K562 (cell line): ENCODE data around the gene WASL.

Experiments
- ARID3A ChIP-seq: IDR thresholded peaks from 2 replicates; pipeline ENCODE4 v1.6.1; 2012; ENCODE audit warnings: low read depth, low read length, improper control_type of control experiment, borderline replicate concordance
- BRD4 ChIP-seq: fragments of 200-600 bp; sonication (generic); IDR thresholded peaks from 2 replicates; pipeline ENCODE4 v1.6.1; 2017; ENCODE audit warnings: inconsistent platforms
- CBFB ChIP-seq: sonication (generic); formaldehyde crosslinking; IDR thresholded peaks from 2 replicates; pipeline ENCODE4 v1.4.0; 2020; ENCODE audit warnings: mild to moderate bottlenecking, missing genetic modification reagents
- CHD4 ChIP-seq: fragments of 200-600 bp; sonication (generic); IDR thresholded peaks from 3 replicates; pipeline ENCODE4 v1.6.1; 2012; ENCODE audit warnings: low read depth, mild to moderate bottlenecking, mixed read lengths, low read length, inconsistent platforms; ENCODE audit not compliant: insufficient read depth, insufficient replicate concordance, poor library complexity, severe bottlenecking
- MED1 ChIP-seq: sonication (generic); formaldehyde crosslinking; IDR thresholded peaks from 2 replicates; pipeline ENCODE4 v1.8.1; 2023; ENCODE audit warnings: missing genetic modification reagents, borderline replicate concordance
- RFX5 ChIP-seq: IDR thresholded peaks from 2 replicates; pipeline ENCODE4 v1.6.1; 2011; ENCODE audit warnings: low read depth, mild to moderate bottlenecking, improper control_type of control experiment, low read length
- SIX5 ChIP-seq, 2 experiments: IDR thresholded peaks; 2 replicates each; pipeline ENCODE4 v1.6.1; 2011; ENCODE audit warnings: low read length in 2 of 2, borderline replicate concordance in 1 of 2, low read depth in 1 of 2, mild to moderate bottlenecking in 1 of 2, moderate library complexity in 1 of 2; ENCODE audit not compliant: insufficient read depth in 1 of 2
- SP2 ChIP-seq: IDR thresholded peaks from 2 replicates; pipeline ENCODE4 v1.6.1; 2011; ENCODE audit warnings: mild to moderate bottlenecking, low read depth, low read length, moderate library complexity; ENCODE audit not compliant: poor library complexity, severe bottlenecking; ENCODE audit errors: extremely low read depth
- ZFP36 ChIP-seq: fragments of 150-350 bp; IDR thresholded peaks from 2 replicates; pipeline ENCODE4 v1.6.1; 2018; ENCODE audit warnings: low read length, low read depth; ENCODE audit not compliant: partially characterized antibody
- ZFX ChIP-seq: sonication (generic); formaldehyde crosslinking; IDR thresholded peaks from 2 replicates; pipeline ENCODE4 v1.8.0; 2022; ENCODE audit warnings: mild to moderate bottlenecking, missing genetic modification reagents, moderate library complexity
- ZNF274 ChIP-seq: IDR thresholded peaks from 2 replicates; pipeline ENCODE4 v1.6.1; 2011; ENCODE audit warnings: low read depth, mild to moderate bottlenecking, low read length, moderate library complexity, borderline replicate concordance
- TF ChIP-seq, protein P1 (sequence below): sonication (generic); formaldehyde crosslinking; IDR thresholded peaks from 2 replicates; pipeline ENCODE4 v1.8.1; 2023; ENCODE audit warnings: mild to moderate bottlenecking, missing genetic modification reagents
- TF ChIP-seq, protein P2 (sequence below), 3 experiments: IDR thresholded peaks in 2 of 3; conservative IDR thresholded peaks in 1 of 3; 2 replicates each; pipeline ENCODE4 v1.5.1; 2011 to 2012; ENCODE audit warnings: low read length in 3 of 3, mild to moderate bottlenecking in 3 of 3, control low read depth in 2 of 3, improper control_type of control experiment in 1 of 3, inconsistent platforms in 1 of 3, low read depth in 1 of 3, mixed read lengths in 1 of 3, moderate library complexity in 1 of 3; ENCODE audit not compliant: insufficient read depth in 2 of 3

DNA sequence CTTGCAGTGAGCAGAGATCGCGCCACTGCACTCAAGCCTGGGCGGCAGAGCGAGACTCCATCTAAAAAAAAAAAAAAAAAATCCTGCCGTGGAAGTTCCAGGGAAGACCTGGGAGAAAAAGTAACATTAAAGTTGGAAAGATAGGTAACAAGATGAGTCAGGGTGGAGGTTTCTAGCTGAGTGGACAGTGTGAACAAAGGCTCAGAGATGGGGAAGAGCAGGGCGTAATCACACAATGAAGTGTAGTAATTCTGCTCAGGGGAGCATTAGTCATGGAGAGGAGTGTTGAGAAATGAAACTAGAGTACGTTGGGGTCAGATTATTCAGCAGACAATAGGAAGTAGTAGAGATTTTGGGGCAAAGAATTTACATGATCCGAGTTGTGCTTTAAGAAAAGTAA lies 21.6 kb upstream of the WASL start:
- TF ChIP-seq ZFX (CRISPR knock-in tag) (no peak), CHD4 (no peak), ARID3A (no peak), ZNF274 (no peak), RFX5 (no peak), CBFB (no peak), MED1 (CRISPR knock-in tag) (no peak), BRD4 (no peak), SP2 (no peak), SIX5 (IDR thresholded peaks at IDR 0.05; ENCODE audit: borderline replicate concordance in 1 of 2, insufficient read depth in 1 of 2, low read depth in 1 of 2, low read length in 2 of 2) (no peak), ZFP36 (no peak)
- TF ChIP-seq, protein P1, sequence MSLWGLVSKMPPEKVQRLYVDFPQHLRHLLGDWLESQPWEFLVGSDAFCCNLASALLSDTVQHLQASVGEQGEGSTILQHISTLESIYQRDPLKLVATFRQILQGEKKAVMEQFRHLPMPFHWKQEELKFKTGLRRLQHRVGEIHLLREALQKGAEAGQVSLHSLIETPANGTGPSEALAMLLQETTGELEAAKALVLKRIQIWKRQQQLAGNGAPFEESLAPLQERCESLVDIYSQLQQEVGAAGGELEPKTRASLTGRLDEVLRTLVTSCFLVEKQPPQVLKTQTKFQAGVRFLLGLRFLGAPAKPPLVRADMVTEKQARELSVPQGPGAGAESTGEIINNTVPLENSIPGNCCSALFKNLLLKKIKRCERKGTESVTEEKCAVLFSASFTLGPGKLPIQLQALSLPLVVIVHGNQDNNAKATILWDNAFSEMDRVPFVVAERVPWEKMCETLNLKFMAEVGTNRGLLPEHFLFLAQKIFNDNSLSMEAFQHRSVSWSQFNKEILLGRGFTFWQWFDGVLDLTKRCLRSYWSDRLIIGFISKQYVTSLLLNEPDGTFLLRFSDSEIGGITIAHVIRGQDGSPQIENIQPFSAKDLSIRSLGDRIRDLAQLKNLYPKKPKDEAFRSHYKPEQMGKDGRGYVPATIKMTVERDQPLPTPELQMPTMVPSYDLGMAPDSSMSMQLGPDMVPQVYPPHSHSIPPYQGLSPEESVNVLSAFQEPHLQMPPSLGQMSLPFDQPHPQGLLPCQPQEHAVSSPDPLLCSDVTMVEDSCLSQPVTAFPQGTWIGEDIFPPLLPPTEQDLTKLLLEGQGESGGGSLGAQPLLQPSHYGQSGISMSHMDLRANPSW, result no peak
- TF ChIP-seq, protein P2, sequence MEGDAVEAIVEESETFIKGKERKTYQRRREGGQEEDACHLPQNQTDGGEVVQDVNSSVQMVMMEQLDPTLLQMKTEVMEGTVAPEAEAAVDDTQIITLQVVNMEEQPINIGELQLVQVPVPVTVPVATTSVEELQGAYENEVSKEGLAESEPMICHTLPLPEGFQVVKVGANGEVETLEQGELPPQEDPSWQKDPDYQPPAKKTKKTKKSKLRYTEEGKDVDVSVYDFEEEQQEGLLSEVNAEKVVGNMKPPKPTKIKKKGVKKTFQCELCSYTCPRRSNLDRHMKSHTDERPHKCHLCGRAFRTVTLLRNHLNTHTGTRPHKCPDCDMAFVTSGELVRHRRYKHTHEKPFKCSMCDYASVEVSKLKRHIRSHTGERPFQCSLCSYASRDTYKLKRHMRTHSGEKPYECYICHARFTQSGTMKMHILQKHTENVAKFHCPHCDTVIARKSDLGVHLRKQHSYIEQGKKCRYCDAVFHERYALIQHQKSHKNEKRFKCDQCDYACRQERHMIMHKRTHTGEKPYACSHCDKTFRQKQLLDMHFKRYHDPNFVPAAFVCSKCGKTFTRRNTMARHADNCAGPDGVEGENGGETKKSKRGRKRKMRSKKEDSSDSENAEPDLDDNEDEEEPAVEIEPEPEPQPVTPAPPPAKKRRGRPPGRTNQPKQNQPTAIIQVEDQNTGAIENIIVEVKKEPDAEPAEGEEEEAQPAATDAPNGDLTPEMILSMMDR (IDR thresholded peaks at IDR 0.05 in 2 of 3, conservative IDR thresholded peaks at IDR 0.05 in 1 of 3; ENCODE audit: insufficient read depth in 2 of 3, low read depth in 1 of 3, low read length in 3 of 3), result no peak
